Measurements from ENCODE around the gene BANF1. TPM values are rescaled to one million over a fixed set of nuclear protein-coding genes. Genes with fewer than 3 reads are reported as not detected.

BANF1 gene
- total RNA-seq, 4 donors from 2014 or later = 27.9 to 79.7 (median 34.0) TPM

DNA sequence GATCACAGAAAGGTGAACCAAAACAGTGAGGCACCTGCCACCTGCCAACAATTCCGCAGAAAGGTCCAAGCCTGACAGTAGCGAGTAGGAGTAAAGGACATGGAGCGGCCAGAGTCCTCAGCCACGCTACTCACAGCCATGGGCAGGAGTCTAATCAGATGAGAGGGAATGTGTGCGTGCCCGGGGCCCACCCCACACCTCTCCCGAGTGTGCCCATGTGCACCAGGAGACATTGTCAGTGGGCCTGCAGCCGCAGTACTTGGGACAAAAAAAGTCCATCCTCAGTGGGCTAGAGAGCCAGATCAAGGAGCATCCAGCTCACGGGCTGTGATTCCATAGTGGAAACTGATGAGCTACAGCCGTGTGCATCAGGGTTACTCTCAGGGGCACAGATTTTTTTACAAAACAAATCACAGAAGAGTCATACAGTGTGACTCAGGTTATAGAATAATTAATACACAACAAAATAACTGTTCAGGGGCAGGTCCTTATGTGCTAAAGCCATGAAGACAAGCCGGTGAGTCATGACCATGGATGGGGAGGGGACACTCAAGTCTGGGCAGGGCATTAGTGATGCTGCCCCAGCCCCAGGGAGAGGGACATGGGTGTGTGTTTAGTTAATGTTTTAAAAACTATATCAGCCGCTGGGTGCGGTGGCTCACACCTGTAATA lies 28.7 kb upstream of the BANF1 start:
- peaks cover 0 to 30% (median 13%) of the 10 kb centered on the region in 4 donors for H3K36me3 ChIP-seq
- 88 to 95% methylated on average over 4 to 13 of the region's 13 CpGs for WGBS, 2 donors (ENCODE audit: low coverage in 1 of 2)
- no peak for TF ChIP-seq POLR2A (IDR thresholded peaks at IDR 0.05)
- TF ChIP-seq EP300 (IDR thresholded peaks at IDR 0.05; ENCODE audit: low read depth) = no peak
- TF ChIP-seq POLR2AphosphoS5 (IDR thresholded peaks at IDR 0.05) = no peak
- TF ChIP-seq, protein P1, sequence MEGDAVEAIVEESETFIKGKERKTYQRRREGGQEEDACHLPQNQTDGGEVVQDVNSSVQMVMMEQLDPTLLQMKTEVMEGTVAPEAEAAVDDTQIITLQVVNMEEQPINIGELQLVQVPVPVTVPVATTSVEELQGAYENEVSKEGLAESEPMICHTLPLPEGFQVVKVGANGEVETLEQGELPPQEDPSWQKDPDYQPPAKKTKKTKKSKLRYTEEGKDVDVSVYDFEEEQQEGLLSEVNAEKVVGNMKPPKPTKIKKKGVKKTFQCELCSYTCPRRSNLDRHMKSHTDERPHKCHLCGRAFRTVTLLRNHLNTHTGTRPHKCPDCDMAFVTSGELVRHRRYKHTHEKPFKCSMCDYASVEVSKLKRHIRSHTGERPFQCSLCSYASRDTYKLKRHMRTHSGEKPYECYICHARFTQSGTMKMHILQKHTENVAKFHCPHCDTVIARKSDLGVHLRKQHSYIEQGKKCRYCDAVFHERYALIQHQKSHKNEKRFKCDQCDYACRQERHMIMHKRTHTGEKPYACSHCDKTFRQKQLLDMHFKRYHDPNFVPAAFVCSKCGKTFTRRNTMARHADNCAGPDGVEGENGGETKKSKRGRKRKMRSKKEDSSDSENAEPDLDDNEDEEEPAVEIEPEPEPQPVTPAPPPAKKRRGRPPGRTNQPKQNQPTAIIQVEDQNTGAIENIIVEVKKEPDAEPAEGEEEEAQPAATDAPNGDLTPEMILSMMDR (IDR thresholded peaks at IDR 0.05) = no peak

DNA sequence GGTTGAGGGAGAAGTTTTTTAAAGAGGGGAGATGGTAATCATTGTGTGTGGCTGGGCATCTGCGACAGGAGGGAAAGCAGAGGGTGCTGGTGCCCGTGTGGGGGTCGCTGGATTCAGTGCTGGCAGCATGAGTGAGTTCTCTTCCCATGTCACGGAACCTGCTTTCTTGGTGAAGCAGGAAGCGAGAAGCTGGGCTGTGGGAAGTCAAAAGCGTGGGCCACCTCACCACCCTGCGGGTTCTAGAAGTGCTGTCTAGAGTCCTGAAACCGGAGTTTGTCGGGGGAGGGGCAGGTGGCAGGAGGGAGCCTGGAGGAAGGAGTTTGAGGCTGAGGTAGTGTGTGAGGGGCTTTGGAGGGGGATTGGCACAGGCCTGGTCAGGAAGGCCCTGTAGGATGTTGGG lies 26.5 kb upstream of the BANF1 start:
- H3K27me3 ChIP-seq = no peaks in the 10 kb centered on the region
- H3K27ac ChIP-seq = no peak overlapping the region
- in situ Hi-C loops (cut with MboI; ENCODE audit: low pct_ligation_motif_present in 1 of 4, low pct_unique_long_range_greater_than_20kb in 1 of 4, low sequenced_read_pairs in 3 of 4) (loop anchor here (25.0 kb wide), 3 partner anchors 88 to 288 kb away; partner anchors contain the start of genes CCDC85B (in 2 of the 4), CTSW (in 2 of the 4), FIBP (in 2 of the 4) and KAT5 (in 2 of the 4)), intact Hi-C loops (cut with DNase I; ENCODE audit: low total_unique reads) (no loop called here)
- peaks cover 0 to 24% (median 7%) of the 10 kb centered on the region in 4 donors for H3K36me3 ChIP-seq
- TF ChIP-seq, protein P1 (IDR thresholded peaks at IDR 0.05) = no peak
- no peak for TF ChIP-seq POLR2A (IDR thresholded peaks at IDR 0.05)
- TF ChIP-seq POLR2AphosphoS5 (IDR thresholded peaks at IDR 0.05) = no peak
- no peak for TF ChIP-seq EP300 (IDR thresholded peaks at IDR 0.05; ENCODE audit: low read depth)
- no peak overlapping the region for H3K4me3 ChIP-seq
- 95 to 100% methylated on average over 2 to 9 of the region's 9 CpGs for WGBS, 2 donors (ENCODE audit: low coverage in 1 of 2)
- H3K9me3 ChIP-seq = no peaks in the 10 kb centered on the region
- no peak for DNase-seq
- H3K4me1 ChIP-seq = no peaks in the 10 kb centered on the region

More for the DNA sequence above, 28.7 kb upstream of the BANF1 start:
- H3K27ac ChIP-seq = no peak overlapping the region
- H3K4me1 ChIP-seq = no peaks in the 10 kb centered on the region
- DNase-seq = no peak
- H3K27me3 ChIP-seq = no peaks in the 10 kb centered on the region
- no peak overlapping the region for H3K4me3 ChIP-seq
- in situ Hi-C loops (cut with MboI; ENCODE audit: low pct_ligation_motif_present in 1 of 4, low pct_unique_long_range_greater_than_20kb in 1 of 4, low sequenced_read_pairs in 3 of 4) = no loop called here
- H3K9me3 ChIP-seq = no peaks in the 10 kb centered on the region
- intact Hi-C loops (cut with DNase I; ENCODE audit: low total_unique reads) = no loop called here

GRCh38 chr11:65976216-65977176 lies 25.8 kb upstream of the BANF1 start:
- TF ChIP-seq POLR2AphosphoS5 (IDR thresholded peaks at IDR 0.05) (no peak), POLR2A (IDR thresholded peaks at IDR 0.05) (no peak), EP300 (IDR thresholded peaks at IDR 0.05; ENCODE audit: low read depth) (no peak)
- TF ChIP-seq, protein P1 (IDR thresholded peaks at IDR 0.05) = no peak

More at GRCh38 chr11:65976216-65977176, 25.8 kb upstream of the BANF1 start:
- Histone ChIP-seq H3K4me1 (no peaks in the 10 kb centered on the region), H3K36me3 (peaks cover 0 to 24% (median 7%) of the 10 kb centered on the region in 4 donors), H3K9me3 (no peaks in the 10 kb centered on the region), H3K4me3 (no peak overlapping the region), H3K27ac (no peak overlapping the region), H3K27me3 (no peaks in the 10 kb centered on the region)
- in situ Hi-C loops (cut with MboI; ENCODE audit: low pct_ligation_motif_present in 1 of 4, low pct_unique_long_range_greater_than_20kb in 1 of 4, low sequenced_read_pairs in 3 of 4) (loop anchor here (25.0 kb wide), 3 partner anchors 89 to 289 kb away; partner anchors contain the start of genes CCDC85B (in 2 of the 4), CTSW (in 2 of the 4), FIBP (in 2 of the 4) and KAT5 (in 2 of the 4)), intact Hi-C loops (cut with DNase I; ENCODE audit: low total_unique reads) (no loop called here)
- WGBS, 2 donors (ENCODE audit: low coverage in 1 of 2) = 84% methylated on average over 41 of the region's 43 CpGs; no CpG with 5 or more reads in 1 of the 2 donors
- no peak for DNase-seq
